Loucy (cell line): ENCODE data around the gene ANKDD1A.

ENCODE experiments used
- EZH2phosphoT487 ChIP-seq: fragments of 200-600 bp; IDR thresholded peaks from 2 replicates; pipeline ENCODE4 v1.6.1; 2018; ENCODE audit warnings: antibody characterized with exemption, mild to moderate bottlenecking, moderate library complexity, borderline replicate concordance
- TF ChIP-seq, protein P1 (sequence below): fragments of 200-600 bp; sonication (generic); conservative IDR thresholded peaks from 2 replicates; pipeline ENCODE4 v1.5.1; 2014; ENCODE audit warnings: mild to moderate bottlenecking, antibody characterized with exemption, low read length

DNA sequence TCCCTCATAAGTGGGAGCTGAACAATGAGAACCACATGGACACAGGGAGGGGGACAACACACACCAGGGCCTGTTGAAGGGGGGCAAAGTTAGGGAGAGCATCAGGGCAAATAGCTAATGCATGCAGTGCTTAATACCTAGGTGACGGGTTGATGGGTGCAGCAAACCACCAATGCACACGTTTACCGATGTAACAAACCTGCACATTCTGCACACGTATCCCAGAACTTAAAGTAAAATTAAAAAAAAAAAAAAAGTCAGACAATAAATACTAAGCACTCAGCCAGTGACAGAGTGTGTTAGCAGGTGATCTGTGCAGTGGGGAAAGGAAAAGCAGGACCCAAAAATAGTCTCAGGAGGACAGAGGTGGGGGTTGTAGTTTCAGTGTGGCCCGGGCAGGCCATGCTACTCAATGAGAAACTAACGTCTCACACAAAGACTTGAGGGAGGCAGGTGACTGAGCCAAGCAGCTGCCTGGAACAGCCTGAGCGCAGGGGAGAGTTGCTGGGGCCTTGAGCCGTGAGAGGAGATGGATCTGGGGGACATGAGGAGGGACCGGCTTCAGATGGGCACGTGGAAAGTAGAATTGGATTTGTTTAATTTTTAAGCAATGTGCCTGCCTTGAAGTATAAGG is 18.4 kb downstream of the ANKDD1A start:
- TF ChIP-seq, protein P1, sequence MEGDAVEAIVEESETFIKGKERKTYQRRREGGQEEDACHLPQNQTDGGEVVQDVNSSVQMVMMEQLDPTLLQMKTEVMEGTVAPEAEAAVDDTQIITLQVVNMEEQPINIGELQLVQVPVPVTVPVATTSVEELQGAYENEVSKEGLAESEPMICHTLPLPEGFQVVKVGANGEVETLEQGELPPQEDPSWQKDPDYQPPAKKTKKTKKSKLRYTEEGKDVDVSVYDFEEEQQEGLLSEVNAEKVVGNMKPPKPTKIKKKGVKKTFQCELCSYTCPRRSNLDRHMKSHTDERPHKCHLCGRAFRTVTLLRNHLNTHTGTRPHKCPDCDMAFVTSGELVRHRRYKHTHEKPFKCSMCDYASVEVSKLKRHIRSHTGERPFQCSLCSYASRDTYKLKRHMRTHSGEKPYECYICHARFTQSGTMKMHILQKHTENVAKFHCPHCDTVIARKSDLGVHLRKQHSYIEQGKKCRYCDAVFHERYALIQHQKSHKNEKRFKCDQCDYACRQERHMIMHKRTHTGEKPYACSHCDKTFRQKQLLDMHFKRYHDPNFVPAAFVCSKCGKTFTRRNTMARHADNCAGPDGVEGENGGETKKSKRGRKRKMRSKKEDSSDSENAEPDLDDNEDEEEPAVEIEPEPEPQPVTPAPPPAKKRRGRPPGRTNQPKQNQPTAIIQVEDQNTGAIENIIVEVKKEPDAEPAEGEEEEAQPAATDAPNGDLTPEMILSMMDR, result no peak
- TF ChIP-seq EZH2phosphoT487, result no peak
